ENCODE data around the gene EXOSC3.

DNA sequence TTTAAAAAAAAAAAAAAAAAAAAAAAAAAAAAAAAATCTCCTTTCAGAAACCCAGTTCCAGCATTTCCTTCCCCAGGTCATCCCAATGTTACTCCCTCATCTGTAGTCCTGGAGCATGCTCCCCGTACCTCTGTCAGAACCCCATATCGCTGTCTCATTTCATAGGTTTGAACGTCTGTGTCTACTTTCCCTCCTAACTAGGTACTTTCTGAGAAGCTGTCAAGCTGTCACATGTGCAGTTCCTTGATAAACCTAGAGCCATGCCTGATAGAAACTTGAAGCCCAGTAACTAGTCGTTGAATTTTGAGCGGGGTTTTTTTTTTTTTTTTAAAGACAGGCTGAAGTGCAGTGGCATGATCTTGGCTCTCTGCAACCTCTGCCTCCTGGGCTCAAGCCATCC lies 15.6 kb downstream of the EXOSC3 start:
- TF ChIP-seq YY1 (IDR thresholded peaks at IDR 0.05; ENCODE audit: insufficient read depth, insufficient read length) = no peak
- no peak for TF ChIP-seq ZNF274 (IDR thresholded peaks at IDR 0.05; ENCODE audit: low read depth, low read length)
